Omental fat pad (tissue), 4 donors: Measurements from ENCODE around the gene EIF3CL. TPM values are rescaled to one million over a fixed set of nuclear protein-coding genes. Genes with fewer than 3 reads are reported as not detected.
A peak's percentile ranks its signal among the peaks of the same experiment; 100 is the strongest.
"Not testable (repeated sequence)": the region's sequence is repeated elsewhere in the genome, so short reads cannot be mapped to it uniquely, and the experiment has no call there.

Source experiments
- ATAC-seq: fragments of 150-250 bp; one replicate; pipeline ENCODE4 v1.9.1; 2016; ENCODE audit warnings: mild to moderate bottlenecking, moderate library complexity; ENCODE audit not compliant: low FRiP score
- DNase-seq: peaks from one replicate; pipeline ENCODE4 v3.0.0-alpha.2; 2019; ENCODE audit warnings: low spot score
- total RNA-seq, 4 donors: library from RNA; depleted of rRNA; stranded (reverse); fragments of >200 nt; gene quantifications; one replicate each; pipeline ENCODE4 v1.1.0, GENCODE V29; 2016

EIF3CL gene
- 100 to 1,000 TPM; 135 to 173 (median 155) TPM for total RNA-seq

GRCh38 chr16:28403220-28404072 is at the start of gene EIF3CL:
TSS of gene EIF3CL (minus strand) at chr16:28403841. CDS start at chr16:28403618, 223 bp downstream.
- ATAC-seq: peak; percentile 100
- DNase-seq: not testable (repeated sequence)

GRCh38 chr16:28447081-28447480 is 43.4 kb upstream of the EIF3CL start:
- not testable (repeated sequence) for DNase-seq, ATAC-seq

GRCh38 chr16:28446388-28446787 is 42.7 kb upstream of the EIF3CL start:
- not testable (repeated sequence) for DNase-seq, ATAC-seq

GRCh38 chr16:28443943-28444342 is 40.3 kb upstream of the EIF3CL start:
- not testable (repeated sequence) for ATAC-seq, DNase-seq

GRCh38 chr16:28438899-28439298 is 35.3 kb upstream of the EIF3CL start:
- ATAC-seq, DNase-seq: not testable (repeated sequence)

GRCh38 chr16:28435340-28435739 is 31.7 kb upstream of the EIF3CL start:
- ATAC-seq, DNase-seq: not testable (repeated sequence)

DNA sequence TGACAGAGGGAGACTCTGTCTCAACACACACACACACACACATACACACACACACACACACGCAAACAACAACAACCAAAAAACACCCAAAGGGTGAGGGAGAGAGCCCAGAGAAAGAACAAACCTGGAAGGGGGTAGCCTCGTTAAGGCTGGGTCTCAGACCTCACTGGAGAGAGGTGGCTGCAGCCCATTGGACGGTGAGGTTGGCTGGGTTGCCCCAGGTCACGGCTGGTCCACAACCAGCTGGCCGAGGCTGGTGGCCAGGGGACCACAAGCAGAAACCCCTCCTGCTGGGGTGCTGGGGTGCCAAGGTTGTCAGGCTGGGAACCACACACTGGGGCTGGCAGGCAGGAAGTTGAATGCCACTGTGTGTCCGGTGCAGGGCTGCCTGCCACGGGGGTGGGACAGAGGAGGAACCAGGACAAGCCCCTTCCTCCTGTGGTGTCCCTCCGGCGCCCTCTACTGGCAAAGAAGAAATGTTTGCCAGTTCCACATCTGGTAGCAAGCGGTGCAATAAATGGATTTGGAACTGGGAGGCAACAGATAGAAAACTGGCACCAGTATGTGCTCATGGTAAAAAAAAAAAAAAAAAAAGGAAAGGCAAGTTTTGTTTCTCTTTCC is 22.5 kb upstream of the EIF3CL start:
- DNase-seq: not testable (repeated sequence)
- peak; percentile 95 for ATAC-seq

DNA sequence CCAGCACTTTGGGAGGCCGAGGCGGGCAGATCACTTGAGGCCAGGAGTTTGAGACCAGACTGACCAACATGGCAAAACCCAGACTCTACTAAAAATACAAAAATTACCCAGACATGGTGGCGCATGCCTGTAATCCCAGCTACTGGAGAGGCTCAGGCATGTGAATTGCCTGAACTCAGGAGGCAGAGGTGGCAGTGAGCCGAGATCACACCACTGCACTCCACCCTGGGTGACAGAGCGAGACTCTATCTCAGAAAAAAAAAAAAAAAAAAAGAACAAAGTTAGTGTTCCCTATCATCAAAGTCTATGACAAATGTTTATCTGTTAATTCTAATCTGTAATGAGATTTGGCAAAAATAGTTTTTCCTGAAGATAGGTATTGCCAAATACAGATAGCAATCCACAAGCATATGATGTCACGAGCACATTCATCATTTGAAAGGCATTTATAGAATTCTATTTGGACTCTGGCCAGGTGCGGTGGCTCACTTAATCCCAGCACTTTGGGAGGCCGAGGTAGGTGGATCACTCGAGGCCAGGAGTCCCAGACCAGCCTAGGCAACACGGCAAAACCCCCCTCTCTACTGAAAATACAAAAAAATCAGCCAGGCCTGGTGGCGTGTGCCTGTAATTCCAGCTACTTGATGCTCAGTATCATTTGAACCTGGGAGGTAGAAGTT is 17.6 kb upstream of the EIF3CL start:
- not testable (repeated sequence) for DNase-seq
- peak; percentile 47 for ATAC-seq

DNA sequence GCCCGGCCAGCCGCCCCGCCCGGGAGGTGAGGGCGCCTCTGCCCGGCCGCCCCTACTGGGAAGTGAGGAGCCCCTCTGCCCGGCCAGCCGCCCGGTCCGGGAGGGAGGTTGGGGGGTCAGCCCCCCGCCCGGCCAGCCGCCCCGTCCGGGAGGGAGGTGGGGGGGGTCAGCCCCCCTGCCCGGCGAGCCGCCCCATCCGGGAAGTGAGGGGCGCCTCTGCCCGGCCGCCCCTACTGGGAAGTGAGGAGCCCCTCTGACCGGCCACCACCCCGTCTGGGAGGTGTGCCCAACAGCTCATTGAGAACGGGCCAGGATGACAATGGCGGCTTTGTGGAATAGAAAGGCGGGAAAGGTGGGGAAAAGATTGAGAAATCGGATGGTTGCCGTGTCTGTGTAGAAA is 13.4 kb upstream of the EIF3CL start:
- not testable (repeated sequence) for DNase-seq, ATAC-seq

- ATAC-seq, DNase-seq: not testable (repeated sequence)
Measured at GRCh38 chr16:28414530-28414929, 10.9 kb upstream of the EIF3CL start.

GRCh38 chr16:28413585-28413984 is 9.9 kb upstream of the EIF3CL start:
- ATAC-seq, DNase-seq: not testable (repeated sequence)

- DNase-seq, ATAC-seq: not testable (repeated sequence)
Measured at GRCh38 chr16:28392054-28392453, 11.6 kb downstream of the EIF3CL start.

- ATAC-seq, DNase-seq: not testable (repeated sequence)
Measured at GRCh38 chr16:28382177-28382867, 21.3 kb downstream of the EIF3CL start.

DNA sequence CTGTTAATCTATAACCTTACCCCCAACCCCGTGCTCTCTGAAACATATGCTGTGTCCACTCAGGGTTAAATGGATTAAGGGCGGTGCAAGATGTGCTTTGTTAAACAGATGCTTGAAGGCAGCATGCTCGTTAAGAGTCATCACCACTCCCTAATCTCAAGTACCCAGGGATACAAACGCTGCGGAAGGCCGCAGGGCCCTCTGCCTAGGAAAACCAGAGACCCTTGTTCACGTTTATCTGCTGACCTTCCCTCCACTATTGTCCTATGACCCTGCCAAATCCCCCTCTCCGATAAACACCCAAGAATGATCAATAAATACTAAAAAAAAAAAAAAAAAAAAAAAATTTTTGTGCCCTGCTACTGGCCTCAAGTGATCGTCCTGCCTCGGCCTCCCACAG is 25.8 kb downstream of the EIF3CL start:
- DNase-seq, ATAC-seq: not testable (repeated sequence)

GRCh38 chr16:28377108-28377625 is 26.5 kb downstream of the EIF3CL start:
- not testable (repeated sequence) for DNase-seq, ATAC-seq

GRCh38 chr16:28375115-28375514 is 28.5 kb downstream of the EIF3CL start:
- DNase-seq, ATAC-seq: not testable (repeated sequence)

- DNase-seq, ATAC-seq: not testable (repeated sequence)
Measured at GRCh38 chr16:28374281-28374680, 29.4 kb downstream of the EIF3CL start.

DNA sequence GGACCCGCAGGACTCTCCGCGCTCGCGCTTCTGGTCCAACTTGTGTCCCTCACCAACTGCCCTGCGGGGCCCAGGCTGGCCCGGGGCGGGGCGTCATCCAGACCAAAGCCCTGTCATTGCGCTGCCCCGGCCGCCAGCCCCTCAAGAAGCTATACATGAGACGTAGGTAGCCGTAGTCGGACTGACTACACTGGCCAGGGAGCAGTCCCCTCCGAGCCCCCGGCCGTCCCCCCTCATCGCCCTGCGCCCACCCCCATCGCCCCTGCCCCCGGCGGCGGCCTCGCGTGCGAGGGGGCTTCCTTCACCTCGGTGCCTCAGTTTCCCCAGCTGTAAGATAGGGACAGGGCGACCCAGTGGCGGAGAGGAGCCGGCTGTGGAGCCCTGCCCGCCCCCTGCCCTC is 35.7 kb downstream of the EIF3CL start:
- DNase-seq, ATAC-seq: not testable (repeated sequence)
